ENCODE data around the gene TSR3. TPM values are rescaled to one million over a fixed set of nuclear protein-coding genes. Genes with fewer than 3 reads are reported as not detected.

Gene TSR3
- total RNA-seq, 4 donors from 2014 or later: 78.2 to 112 (median 106) TPM

DNA sequence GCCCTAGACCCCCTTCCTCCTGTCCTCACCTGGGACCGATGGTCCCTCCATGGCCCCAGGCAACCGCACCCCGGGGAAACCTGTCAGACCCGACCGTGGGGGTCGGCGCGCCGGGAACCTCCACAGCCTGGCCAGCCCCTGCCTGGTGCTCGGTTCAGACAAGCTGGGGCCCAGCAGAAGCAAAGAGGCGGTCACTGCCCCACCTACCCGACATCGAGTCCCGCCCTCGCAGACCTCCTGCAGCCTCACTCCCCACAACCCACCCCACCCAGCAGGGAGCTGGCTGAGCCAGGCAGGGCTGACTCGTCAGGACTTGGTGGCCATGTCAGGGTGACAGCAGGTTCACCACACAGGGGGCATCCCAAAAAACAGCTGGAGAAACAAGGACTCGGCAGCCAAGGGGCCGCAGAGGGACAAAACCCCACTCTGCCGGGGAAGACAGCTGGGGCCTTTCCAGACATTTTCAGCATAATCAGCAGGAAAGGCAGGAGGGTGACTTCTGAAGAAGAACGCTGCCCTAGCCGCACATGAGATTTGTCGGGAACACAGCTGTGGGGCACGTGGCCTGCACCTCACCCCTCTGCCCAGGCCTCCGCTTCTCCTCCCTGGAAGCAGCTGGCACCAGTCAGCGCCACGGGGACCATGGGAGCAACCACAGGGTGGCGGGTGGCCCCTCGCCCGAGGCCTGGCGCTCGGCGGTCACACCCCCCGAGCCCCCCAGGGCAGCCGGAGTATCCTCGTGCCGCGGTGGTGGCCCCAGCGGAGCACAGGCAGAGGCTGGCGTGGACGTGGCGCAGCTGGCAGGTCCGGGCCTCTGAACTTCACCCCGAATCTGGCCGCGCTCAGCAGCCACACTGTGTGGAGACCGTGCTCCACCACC lies 23.0 kb upstream of the TSR3 start:
- WGBS: 87% methylated on average over 23 of the region's 46 CpGs
- intact Hi-C loops (cut with DNase I): no loop called here
- Histone ChIP-seq H3K27ac (replicated peaks in 1 of 4) (no peak overlapping the region), H3K36me3 (peaks cover 19 to 58% (median 37%) of the 10 kb centered on the region in 4 donors), H3K4me1 (peaks cover 16 to 27% (median 21%) of the 10 kb centered on the region in 4 donors), H3K27me3 (no peaks in the 10 kb centered on the region), H3K9me3 (no peaks in the 10 kb centered on the region), H3K4me3 (no peak overlapping the region)
- TF ChIP-seq POLR2AphosphoS5 (IDR thresholded peaks at IDR 0.05) (no peak), EP300 (IDR thresholded peaks at IDR 0.05) (no peak), POLR2A (IDR thresholded peaks at IDR 0.05; ENCODE audit: low read depth) (no peak)
- TF ChIP-seq, protein P1, sequence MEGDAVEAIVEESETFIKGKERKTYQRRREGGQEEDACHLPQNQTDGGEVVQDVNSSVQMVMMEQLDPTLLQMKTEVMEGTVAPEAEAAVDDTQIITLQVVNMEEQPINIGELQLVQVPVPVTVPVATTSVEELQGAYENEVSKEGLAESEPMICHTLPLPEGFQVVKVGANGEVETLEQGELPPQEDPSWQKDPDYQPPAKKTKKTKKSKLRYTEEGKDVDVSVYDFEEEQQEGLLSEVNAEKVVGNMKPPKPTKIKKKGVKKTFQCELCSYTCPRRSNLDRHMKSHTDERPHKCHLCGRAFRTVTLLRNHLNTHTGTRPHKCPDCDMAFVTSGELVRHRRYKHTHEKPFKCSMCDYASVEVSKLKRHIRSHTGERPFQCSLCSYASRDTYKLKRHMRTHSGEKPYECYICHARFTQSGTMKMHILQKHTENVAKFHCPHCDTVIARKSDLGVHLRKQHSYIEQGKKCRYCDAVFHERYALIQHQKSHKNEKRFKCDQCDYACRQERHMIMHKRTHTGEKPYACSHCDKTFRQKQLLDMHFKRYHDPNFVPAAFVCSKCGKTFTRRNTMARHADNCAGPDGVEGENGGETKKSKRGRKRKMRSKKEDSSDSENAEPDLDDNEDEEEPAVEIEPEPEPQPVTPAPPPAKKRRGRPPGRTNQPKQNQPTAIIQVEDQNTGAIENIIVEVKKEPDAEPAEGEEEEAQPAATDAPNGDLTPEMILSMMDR (IDR thresholded peaks at IDR 0.05): no peak
- no peak for DNase-seq (ENCODE audit: extremely low spot score)

DNA sequence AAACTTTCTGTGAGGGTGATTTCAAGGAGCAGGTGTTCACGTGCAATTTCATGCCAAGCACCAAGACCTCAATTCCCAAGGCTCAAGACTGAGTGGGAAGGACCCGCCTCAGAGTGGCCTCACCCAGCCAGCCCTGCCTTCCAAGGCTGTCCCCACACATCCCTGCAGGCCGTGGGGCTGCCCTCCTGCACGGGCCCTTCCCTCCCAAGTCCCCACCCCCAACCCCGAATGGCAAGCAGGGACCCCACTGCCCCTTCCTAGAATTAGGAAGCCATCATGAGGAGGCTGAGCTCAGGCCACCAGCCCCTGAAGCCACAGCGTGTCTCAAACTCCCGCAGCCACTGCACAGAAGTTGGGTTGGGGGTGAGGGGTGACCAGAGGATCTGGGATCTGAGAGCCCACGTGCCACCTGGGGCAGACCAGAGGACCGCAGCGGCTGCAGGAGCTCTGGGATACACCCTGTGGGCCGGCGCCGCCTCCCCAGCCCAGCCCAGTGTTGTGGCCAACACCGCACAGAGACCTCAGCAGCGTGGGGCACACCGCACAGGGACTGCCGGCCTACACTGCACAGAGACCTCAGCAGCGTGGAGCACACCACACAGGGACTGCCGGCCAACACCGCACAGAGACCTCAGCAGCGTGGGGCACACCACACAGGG lies 20.7 kb upstream of the TSR3 start:
- no peak overlapping the region for H3K4me3 ChIP-seq
- H3K9me3 ChIP-seq: no peaks in the 10 kb centered on the region
- no peak overlapping the region for H3K27ac ChIP-seq (replicated peaks in 1 of 4)
- 87% methylated on average over 4 of the region's 21 CpGs for WGBS
- intact Hi-C loops (cut with DNase I): no loop called here
- H3K36me3 ChIP-seq: peaks cover 21 to 77% (median 52%) of the 10 kb centered on the region in 4 donors
- H3K4me1 ChIP-seq: peaks cover 0 to 4% (median under 1%) of the 10 kb centered on the region in 4 donors
- no peaks in the 10 kb centered on the region for H3K27me3 ChIP-seq
- TF ChIP-seq POLR2A (IDR thresholded peaks at IDR 0.05; ENCODE audit: low read depth): no peak
- TF ChIP-seq EP300 (IDR thresholded peaks at IDR 0.05): no peak
- TF ChIP-seq, protein P1 (IDR thresholded peaks at IDR 0.05): no peak
- TF ChIP-seq POLR2AphosphoS5 (IDR thresholded peaks at IDR 0.05): no peak
- DNase-seq (ENCODE audit: extremely low spot score): no peak

DNA sequence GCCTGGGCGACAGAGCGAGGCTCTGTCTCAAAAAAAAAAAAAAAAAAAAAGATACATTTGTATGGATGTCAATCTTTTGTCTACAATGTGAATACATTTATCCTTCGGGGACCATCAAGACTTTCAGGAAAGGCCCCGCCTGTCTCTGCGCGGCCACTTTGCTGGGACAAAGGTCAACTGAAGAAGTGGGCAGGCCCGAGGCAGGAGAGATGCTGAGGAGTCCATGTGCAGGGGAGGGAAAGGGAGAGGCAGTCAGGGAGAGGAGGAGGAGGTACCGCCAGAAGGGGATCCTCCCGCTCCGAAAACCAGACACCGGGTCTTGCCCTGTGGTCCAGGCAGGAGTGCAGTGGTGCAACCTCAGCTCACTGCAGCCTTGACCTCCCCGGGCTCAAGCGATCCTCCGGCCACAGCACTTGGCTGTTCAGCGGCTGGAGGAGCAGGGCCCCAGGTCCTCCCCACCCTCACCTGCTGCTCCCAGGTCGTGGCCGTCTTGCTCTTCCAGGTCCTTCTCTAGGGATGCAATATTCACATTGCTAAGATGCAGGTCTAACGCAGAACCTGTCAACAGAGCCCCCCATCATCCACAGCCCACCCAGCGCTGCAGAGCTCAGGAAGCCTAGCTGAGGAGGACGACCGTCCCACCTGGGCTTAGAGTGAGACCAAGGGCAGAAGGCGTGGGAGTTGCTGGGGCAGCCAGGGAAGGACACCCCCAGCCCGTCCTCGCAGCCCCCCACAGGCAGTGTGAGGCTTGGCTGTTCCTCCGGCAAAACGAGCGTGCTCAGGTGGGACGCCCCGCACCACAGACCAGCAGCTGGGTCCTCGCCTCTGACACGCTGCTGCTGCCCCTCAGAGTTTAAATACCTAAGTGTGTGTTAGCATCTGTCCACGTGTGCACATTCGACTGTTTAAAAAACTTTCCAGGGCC lies 19.6 kb upstream of the TSR3 start:
- Histone ChIP-seq H3K27me3 (no peaks in the 10 kb centered on the region), H3K27ac (replicated peaks in 1 of 4) (no peak overlapping the region), H3K4me1 (no peaks in the 10 kb centered on the region), H3K4me3 (no peak overlapping the region), H3K9me3 (no peaks in the 10 kb centered on the region), H3K36me3 (peaks cover 29 to 81% (median 62%) of the 10 kb centered on the region in 4 donors)
- TF ChIP-seq POLR2AphosphoS5 (IDR thresholded peaks at IDR 0.05) (no peak), EP300 (IDR thresholded peaks at IDR 0.05) (no peak), POLR2A (IDR thresholded peaks at IDR 0.05; ENCODE audit: low read depth) (no peak)
- TF ChIP-seq, protein P1 (IDR thresholded peaks at IDR 0.05): no peak
- DNase-seq (ENCODE audit: extremely low spot score): no peak
- intact Hi-C loops (cut with DNase I): no loop called here
- WGBS: 91% methylated on average over 30 of the region's 33 CpGs

DNA sequence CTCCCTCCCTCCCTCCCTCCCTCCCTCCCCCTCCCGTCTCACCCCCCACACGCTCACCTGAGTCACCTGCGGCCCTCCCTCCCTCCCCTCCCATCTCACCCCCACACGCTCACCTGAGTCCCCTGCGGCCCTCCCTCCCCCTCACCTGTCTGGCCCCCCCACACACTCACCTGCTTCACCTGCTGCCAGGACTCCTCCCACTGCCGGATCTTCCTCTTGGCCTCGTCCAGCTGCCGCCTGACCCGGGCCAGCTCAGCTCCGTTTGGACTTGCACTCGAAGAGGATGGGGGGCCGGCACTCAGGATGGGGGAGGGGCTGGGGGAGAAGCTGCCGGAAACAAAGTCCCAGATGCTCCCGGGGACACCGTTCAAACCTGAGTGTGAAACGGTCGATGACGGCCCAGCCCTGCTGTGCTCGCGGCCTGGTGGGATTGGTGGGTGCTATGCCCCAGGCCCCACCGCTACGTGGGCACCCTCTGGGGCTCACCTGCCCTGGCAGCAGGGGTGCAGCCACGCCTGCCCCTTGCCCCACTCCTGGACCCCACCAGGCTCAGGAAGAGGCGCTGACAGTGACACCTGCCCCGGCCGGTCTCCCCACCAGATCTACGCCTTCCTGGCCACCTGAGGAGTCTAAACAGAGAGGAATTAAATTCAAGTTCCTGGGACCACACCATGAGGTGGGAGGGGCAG lies 16.0 kb upstream of the TSR3 start:
- H3K9me3 ChIP-seq: no peaks in the 10 kb centered on the region
- no peak overlapping the region for H3K4me3 ChIP-seq
- WGBS: 75% methylated on average over 10 of the region's 27 CpGs
- TF ChIP-seq, protein P1 (IDR thresholded peaks at IDR 0.05): no peak
- TF ChIP-seq POLR2AphosphoS5 (IDR thresholded peaks at IDR 0.05) (no peak), EP300 (IDR thresholded peaks at IDR 0.05) (no peak), POLR2A (IDR thresholded peaks at IDR 0.05; ENCODE audit: low read depth) (no peak)
- H3K36me3 ChIP-seq: peaks cover 43 to 95% (median 77%) of the 10 kb centered on the region in 4 donors
- no peak for DNase-seq (ENCODE audit: extremely low spot score)
- intact Hi-C loops (cut with DNase I): no loop called here
- H3K27me3 ChIP-seq: no peaks in the 10 kb centered on the region
- no peaks in the 10 kb centered on the region for H3K4me1 ChIP-seq
- no peak overlapping the region for H3K27ac ChIP-seq (replicated peaks in 1 of 4)
